HG03354 (cell line): Measurements from ENCODE around the gene ZNF471.
A peak's percentile ranks its signal among the peaks of the same experiment; 100 is the strongest.

Source experiments
- ATAC-seq: cut with Tn5 transposase; IDR thresholded peaks from one replicate; pipeline ENCODE4 v1.9.1; 2021; ENCODE audit warnings: mild to moderate bottlenecking; ENCODE audit not compliant: unreplicated experiment, poor library complexity, severe bottlenecking

The ZNF471 gene

DNA sequence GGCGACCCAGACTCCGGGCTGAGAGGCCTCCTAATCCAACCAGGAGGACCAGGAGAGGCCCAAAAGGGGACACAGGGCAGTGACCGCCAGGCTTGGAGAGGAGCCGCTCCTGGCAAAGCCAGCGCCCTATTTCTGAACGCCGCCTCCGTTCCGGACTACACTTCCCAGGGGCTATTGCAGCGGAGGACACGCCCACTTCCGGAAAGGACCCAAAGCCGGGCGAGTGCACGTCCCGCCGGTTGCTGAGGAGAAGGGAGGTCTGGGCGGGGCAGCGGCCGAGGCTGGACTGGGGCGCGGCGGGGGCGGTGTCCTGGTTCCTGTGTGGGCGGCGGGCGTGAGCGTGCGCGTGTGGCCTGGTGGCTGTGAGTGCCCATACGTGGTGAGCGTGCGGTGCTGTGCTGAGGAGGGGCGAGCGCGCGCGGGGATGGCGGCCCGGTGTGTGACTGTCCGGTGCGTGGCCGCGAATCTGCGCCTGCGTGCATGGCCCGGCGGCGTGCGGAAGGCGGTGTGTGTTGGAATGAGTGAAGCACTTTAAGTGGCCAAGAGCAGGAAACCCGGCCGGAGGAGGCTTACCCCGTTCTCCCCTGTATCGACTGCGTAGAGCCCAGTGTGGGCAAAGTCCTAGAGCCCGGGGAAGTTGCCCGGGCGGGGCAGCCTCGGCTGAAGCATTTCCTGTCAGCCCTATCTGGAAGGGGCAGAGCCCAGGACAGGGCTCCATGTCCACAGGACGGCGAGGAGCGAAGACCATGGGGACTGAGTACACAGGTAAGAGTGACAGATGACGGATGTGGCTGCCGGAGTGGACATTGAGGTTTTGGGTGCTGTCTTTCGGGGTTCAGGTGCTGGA, 59.8 kb downstream of the ZNF471 start, which contains the start of gene ZNF470:
Gene ZNF470, plus strand, starts transcription at position 195 of the 847 bp plus-strand sequence. CDS start 2,844 bp downstream, outside the sequence.
- ATAC-seq = peak; percentile 98

- ATAC-seq = no peak
Measured at GRCh38 chr19:56572589-56572988, 64.9 kb downstream of the ZNF471 start.

DNA sequence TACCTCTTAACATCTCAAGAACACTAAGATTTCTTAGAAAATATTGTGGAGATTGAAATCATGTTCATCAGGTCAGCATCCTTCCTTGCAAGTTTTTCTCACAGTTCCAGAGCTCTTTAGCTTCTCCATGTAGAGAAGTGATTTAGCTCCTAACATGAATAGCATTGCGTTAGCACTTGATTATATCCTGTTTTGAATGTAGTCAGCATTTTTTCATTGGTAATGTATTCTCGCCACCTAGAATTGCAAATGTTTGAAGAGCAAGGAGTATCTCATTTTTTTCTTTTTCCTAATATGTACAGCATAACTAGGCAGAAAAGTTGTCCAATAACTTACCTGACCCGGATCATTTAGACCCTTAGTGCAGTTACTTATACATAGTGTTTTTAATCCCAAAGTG, 66.3 kb downstream of the ZNF471 start:
- no peak for ATAC-seq

DNA sequence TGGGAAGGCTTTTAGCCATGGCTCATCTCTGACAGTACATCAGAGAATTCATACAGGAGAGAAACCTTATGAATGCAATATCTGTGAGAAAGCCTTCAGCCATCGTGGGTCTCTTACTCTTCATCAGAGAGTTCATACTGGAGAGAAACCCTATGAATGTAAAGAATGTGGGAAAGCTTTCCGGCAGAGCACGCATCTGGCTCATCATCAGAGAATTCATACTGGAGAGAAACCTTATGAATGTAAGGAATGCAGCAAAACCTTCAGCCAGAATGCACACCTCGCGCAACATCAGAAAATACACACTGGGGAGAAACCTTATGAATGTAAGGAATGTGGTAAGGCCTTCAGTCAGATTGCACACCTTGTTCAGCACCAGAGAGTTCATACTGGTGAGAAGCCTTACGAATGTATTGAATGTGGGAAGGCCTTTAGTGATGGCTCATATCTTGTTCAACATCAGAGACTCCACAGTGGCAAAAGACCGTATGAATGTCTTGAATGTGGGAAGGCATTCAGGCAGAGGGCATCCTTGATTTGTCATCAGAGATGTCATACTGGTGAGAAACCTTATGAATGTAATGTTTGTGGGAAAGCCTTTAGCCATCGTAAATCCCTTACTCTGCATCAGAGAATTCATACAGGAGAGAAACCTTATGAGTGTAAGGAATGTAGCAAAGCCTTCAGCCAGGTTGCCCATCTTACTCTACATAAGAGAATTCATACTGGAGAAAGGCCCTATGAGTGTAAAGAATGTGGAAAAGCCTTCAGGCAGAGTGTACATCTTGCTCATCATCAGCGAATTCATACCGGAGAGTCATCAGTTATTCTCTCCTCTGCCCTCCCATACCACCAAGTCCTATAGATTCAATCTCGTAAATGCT, 70.3 kb downstream of the ZNF471 start:
- no peak for ATAC-seq
